NCI-H1092 treated with DMSO at 0.1 percent for 48 hours (cell line): ENCODE measurements around the gene LRRC25.

Experiments
- DNase-seq: peaks from one replicate; lab custom pipeline; 2025; lab: John Stamatoyannopoulos, UW

LRRC25 gene

DNA sequence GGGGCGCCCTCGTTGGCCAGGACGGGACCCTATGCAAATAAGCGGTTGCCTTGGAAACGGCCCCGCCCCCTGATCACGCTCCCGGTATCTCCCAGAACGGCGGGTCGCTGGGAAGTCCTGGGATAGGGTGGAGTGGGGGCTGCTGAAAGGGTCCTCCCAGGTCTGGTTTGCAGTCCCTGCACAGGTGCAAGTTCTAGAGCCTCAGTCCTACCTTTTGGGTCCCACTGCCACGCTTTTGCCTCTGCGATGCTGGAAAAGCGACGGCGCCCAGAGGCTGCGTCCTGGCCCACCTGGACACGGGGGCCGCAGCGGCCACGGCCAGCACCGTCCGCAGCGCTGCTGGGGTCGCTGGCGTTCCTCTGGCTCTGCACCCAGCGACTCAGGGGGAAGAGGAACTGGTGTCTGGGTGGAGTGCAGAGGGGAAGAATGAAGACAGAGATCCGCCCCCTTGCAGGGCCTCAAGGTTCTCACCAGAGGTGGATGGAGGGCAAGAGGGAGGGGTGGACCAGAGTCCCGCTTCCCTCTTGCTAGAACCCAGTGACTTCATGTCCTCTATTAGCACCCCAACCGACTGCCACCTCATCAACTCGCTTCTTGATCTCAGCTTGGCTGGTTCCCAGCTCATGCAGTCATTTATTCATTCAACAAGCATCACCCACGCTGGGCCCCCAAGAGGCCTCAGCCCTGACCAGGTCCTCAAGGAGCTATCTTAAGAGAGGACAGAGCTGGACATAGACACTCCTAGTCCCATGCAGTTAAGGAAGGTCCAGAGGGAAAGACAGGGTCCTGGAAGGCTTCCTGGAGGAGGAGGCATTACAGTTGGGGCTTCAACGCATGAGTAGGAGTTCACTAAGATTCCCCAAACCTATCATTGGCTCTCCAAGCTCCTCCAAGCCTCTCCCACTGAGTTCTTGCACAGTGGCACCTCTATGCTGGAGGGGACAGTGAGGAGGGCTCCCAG lies at the start of gene LRRC25:
Gene LRRC25, minus strand, starts transcription at position 381 of the 961 bp plus-strand sequence. CDS start 659 bp downstream, outside the sequence.
- DNase-seq: no peak

DNA sequence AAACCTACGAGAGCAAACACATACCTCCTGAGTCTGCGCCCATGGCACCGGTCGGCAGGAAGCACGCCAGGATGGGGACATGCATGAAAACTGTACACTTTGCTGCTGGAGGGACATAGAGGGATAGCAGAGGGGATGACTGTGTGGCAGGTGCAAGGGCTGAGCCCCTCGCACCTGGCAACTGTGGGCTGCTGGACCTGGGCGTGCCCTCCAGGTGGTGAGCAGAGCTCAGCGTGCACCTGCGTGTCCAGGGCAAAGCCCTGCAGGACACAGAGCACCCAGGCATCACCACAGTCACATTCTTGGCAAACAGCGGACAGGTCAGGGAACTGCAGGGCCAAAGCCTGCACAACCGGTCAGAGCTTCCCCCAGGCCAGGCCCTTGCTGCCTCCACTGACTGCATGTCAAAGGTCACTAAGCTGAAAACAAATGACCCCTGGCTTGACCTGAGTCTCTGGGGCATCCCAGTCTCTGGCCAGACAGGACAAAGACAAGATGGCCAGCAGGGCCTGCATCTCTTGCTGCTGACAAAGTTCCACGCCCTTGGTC lies 49.5 kb upstream of the LRRC25 start:
- DNase-seq: no peak

DNA sequence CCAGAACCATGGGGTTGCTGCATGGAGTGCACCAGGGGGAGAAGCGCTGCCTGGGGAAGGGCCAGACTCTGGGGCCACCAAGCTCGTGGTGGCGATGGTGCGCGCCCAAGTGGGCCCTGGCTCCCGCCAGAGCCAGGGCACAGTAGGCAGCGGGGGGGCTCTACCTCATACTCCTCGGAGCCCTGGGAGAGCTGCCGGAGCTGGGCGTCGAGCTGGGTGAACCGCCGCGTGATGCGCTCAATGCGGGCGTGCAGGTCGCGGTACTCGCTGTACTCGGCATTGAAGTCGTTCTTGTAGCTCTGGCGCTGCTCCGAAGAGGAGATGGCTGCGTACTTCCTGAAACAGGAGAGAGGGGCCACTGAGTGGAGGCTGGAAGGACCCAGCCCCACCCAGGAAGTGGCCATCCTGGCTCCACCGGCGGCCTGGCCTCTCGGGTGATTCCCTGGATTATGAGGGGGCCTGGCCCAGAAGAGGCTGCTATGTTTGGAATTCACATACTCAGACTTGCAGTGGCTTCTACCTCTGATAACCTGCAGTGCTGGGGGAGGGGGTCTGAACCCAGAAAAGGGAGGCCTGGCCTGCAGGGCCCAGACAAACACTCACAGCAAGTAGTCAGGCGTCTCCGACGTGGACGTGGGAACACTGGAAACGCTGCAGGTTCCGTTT lies 48.9 kb upstream of the LRRC25 start:
- no peak for DNase-seq

DNA sequence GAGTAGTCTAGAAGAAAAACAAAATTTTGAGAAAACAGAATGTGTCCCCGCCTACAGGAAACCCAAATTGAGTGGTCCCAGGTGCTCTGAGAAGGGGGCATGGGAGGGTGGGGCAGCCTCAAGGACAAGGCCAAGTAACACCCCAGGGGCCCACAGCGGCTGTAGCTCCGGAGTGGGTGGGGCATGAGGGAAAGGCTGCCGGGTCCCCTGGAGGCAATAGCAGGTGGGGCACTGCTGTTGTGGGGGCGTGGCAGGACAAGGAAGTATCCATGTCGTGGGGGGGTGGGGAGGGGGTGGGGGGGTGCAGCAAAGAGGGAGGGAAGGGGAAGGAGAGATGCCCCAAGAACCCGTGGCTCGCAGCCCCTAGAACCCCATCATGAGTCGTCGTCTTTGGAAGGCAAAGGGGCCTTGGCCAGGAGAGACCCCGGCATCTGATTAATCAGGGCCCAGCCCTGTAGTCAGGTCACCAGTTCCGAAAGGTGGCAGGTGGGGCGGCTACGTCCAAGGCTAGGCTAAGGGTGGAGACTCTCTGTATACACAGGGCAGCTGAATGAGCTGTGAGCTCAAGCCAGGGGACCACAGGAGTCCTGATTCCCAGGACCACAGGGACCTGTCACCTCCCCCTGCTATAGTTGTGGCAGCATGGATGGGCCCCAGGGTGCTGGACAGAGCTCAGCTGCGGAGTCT lies 48.0 kb upstream of the LRRC25 start:
- no peak for DNase-seq

DNA sequence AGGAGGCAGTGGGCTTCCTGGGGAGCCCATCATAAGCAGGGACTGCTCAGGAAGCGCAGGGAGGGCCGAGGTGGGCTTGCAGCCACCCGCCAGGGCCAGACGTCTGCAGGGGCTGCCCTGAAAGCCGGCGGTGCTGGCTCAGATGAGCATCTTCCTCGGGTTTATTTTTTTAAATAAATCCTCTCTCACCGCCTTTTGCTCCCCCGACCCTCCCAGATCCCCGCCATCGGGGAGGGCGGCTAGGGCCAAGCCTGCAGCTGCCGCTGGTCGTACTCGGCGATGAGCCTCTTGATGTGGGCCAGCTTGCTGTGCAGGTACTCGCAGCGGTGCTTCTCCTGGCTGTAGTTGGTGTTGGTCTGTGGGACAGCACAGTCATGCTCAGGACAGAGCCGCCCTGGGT lies 47.1 kb upstream of the LRRC25 start:
- no peak for DNase-seq

DNA sequence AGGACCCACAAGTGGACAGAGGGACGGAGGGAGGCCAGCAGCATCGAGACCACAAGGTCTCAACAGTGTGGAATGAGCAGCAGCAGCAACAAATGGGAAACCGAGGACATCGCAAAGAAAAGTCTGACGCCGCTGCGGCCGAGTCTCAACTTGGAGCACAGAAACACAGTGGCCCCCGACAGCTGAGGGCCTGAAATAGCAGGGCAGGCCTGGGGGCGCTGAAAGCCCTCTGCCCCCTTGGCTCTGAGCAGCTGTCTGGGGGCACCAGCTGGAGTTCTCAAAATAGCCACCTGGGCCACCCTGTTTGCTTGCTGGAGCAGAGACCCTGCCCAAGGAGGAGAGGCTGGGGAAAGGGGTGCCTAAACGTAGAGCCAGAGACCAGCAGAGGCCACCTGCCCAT lies 46.4 kb upstream of the LRRC25 start:
- DNase-seq: no peak

DNA sequence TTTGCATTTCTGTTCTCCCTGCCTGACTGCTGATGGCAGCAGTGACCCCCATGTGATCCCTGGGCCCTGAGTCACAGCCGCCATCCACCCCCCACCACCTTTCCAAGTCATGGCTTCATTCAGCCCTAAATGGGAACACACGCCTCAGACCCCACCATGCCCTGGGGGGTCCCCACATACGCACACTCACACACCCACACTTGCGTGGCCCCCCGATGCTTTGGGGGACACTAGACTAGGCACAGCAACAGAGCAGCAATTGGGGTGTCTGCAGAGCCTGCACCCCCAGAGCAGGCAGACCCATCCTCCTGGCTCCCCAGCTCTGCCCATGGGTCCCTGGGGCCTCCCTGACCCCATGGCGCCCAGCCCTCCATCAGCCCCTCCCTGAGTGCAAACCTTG lies 46.0 kb upstream of the LRRC25 start:
- DNase-seq: no peak

DNA sequence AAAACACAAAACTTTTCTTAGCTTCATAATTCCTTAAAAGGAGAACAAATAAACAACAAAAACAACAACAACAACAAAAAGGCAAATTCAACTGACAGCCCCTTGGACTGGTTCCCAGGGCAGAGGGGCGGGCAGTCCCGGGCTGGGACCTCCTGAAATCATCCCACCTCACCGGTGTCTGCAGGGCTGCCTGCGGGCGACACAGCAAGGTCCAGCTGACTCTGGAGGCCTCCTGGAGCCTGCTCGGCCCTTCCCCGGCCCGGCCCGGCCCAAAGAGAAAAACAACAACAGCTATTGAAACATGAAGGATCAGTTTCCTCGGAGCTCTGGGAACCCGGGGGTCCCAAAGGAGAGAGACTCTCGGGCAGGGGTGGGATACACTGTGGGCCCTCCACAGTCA lies 45.5 kb upstream of the LRRC25 start:
- no peak for DNase-seq

DNA sequence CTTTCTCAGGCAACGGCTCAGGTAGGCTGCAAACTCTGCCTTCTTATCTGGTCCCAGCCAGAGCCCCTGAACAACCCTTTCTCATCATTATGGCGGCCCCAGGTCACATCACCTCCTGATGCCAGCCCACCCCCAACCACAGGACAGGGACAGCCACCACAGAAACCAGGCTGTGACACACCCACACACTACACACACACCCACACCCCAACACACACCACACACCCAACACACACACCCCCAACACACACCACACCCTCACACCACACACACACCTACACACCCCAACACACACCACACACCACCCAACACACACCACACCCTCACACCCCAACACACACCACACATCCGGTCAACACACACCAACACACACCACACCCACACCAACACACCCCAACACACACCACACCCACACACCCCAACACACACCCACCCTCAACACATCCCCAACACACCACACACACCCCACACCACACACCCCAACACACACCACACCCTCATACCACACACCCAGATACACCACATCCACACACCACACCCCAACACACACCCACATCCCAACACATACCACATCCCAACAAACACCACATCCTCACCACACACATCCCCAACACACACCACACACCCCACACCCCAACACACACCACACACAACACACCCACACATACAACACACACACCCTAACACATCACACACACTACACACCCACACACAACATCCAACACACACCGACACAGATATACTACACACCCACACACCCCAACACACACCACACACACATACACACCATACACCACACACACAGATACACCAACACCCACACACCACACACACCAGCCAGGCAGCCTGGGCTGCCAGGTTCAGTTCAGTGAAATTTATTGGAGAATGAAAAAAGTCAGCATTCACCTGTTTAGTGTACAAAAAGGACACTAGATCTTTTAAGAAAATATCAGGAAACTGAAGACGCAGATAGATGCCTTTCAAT lies 44.7 kb upstream of the LRRC25 start:
- DNase-seq: no peak

DNA sequence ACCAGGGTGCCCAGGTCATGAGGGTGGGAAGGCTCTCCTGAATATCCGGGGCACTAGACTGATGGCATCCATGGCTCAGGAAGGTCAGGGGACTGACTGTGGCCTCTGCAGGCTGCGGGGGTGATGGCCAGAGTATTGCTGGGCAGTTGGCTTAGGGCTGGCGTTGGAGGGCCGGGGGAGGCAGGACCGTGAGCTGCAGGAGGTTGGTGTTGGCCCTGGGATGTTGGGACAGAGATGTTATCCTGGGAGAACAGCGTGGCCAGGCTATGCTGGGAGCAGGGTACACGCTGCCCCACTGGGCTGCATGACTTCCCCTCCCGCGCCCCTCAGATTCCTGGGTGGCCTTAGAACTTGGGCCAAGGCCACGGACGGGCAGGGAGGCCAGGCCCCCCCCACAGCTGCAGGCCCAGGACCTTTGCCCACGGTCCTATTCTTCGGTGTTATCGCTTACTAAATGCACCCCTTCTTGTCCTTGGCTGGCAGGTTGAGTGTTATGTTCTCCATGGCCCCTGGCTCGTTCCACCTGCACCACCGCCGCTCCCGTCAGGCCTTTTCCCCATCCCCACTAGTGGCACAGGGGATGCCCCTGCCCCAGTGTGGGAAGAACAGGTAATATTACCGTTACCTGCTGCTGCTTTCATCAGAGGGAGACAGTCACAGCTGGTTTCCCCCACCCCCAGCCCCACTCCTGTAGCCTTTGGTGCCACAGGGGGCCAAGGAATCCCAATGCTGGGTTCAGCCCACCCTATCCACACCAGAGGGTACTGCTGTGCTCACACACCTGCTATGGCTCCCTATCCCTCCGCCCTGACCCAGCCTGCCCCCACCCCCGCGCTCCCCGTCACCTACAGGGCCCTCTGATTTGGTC lies 43.7 kb upstream of the LRRC25 start:
- no peak for DNase-seq

DNA sequence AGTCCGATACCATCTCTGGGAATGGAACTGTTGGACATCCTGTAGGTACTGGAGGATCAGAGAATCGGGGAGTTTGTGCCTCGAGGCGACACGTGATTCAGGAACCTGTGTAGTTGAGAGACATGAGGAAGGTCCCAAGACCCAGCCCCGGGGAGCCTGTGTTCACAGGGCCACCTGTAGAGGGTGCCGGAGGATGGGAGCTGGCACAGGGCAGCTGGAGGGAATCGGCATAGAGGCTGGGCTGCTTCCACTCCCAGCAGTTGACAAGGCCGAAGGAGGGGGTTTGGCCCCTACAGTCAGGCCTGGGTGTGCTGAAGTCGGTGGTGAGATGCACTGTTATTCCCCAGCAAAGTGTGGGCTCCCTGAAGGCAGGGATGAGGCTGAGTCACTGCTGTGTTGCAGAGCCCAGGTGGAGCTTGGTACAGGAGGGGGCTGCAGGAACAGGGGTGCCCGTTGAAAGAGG lies 43.0 kb upstream of the LRRC25 start:
- no peak for DNase-seq

DNA sequence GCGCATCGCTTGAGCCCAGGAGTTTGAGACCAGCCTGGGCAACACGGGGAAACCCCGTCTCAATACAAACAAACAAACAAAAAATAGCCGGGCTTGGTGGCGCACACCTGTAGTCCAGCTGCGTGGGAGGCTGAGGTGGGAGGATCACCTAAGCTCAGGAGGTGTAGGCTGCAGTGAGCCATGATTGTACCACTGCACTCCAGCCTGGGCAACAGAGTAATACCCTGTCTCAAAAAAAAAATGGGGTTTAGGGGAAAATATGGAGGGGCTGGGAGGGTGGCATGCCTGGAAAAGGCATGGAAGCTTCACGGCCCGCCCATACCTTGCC lies 42.5 kb upstream of the LRRC25 start:
- no peak for DNase-seq

DNA sequence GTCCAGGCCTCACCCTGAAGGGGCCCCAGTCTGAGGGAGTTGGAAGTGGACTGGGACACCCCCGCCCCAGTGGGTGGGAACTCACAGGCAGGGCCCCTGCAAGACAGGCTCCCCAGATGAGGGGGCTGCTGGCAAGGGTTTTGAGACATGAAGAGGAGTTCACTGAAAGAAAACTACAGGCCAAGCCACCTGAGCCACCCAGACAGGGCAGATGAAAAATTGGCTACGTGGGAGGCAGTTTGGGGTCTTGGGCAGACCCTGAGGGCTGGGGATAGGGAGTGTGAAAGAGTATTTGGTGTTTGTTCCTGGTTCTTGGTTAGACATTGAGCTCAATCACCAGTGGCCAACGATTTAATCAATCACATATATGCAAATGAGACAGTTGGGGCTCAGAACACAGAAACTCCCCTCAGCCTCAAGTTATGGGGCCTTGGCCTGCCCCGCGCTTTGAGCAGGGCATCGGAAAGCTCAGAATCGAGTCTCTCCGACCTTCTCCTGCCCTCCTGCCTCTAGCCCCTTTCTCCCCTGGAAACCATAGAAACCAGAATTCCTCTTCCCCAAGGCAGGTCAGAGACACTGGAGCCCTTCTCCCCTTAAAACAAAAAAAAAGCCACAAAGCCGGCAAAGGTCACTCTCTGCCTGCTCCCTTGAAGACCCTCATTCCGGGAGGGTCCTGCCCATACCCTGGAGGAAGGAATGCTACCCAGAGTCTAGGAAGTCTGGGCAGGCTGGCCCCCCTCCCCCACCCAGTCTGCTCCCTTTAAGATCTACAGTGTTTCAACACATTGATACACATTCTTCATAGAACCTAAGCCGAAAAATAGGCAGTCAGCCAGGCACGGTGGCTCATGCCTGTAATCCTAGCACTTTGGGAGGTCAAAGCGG lies 41.8 kb upstream of the LRRC25 start:
- no peak for DNase-seq

DNA sequence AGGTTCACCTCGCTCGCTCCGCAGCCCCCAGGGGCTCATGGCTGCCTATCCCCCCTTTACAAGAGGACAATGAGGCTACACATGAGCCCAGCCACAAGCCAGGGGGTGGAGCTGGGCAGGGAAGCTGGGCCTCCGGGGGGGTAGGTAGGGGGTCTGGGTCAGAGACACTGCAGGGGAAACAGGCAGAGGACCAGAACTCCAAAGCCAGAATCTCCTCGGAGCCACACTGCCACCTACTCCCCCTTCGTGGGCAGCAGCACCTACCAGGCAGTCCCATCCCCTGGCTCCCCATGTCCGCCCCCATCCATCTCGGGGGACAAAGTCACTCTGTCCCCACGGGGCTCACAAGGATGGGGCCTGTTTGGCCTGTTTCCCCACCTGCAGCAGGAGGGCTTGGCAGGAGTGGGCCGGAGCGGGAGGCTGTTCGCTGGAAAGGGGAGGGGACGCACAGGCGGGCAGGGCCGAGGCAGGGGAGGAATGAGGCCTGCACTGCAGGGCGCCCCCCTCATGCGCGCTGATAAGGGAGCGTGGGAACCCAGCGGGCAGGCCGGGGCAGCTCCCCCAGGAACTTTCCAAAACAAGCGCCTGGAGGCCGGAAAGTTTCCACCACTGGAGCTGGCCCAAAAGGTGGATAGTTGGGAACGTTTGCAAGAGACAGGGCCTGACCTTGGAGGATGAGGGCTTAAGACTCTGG lies 41.1 kb upstream of the LRRC25 start:
- DNase-seq: no peak

DNA sequence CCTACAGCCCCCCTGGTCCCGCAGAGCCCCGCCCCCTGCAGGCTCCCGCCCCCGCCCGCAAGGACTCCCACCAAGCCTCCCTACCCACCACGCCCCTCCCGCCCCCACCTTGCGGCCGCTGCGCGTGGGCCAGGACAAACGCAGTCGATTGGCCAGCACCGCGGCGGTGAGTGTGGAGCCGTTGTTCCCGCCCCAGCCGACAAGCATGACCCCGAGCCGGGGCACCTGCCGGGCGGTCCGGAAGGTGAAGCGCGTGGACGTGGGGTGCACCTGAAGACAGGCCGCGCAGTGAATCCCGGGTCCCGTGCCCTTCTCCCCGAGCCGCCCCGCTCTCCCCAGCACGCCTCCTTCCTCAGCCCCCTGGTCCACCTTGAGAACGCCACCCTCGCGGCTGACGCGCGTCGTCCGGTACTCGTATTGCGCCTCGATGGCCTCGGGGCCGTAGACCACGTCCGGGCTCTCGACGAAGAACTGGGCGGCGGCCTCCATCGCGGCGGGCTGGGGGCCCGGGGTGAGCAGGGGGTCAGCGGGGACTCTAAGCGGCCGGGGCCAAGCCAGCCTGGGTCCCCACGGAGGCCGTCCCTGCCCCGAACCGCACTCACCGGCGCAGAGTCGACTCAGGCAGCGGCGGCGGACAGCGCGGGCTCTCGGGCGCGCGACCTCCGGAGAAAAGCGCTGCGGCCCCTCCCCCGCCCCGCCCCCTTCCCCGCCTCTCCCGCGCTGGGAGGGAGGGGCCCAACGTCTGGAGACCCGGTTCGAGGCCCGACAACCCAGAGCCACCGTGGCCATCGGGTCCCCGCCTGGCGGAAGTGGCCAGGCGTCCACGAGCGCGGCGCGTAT lies 40.3 kb upstream of the LRRC25 start, which contains the start of gene ISYNA1:
Gene ISYNA1, minus strand, starts transcription at position 643 of the 840 bp plus-strand sequence. Its CDS starts 154 bp downstream, at position 489.
- DNase-seq: peak; percentile 51

DNA sequence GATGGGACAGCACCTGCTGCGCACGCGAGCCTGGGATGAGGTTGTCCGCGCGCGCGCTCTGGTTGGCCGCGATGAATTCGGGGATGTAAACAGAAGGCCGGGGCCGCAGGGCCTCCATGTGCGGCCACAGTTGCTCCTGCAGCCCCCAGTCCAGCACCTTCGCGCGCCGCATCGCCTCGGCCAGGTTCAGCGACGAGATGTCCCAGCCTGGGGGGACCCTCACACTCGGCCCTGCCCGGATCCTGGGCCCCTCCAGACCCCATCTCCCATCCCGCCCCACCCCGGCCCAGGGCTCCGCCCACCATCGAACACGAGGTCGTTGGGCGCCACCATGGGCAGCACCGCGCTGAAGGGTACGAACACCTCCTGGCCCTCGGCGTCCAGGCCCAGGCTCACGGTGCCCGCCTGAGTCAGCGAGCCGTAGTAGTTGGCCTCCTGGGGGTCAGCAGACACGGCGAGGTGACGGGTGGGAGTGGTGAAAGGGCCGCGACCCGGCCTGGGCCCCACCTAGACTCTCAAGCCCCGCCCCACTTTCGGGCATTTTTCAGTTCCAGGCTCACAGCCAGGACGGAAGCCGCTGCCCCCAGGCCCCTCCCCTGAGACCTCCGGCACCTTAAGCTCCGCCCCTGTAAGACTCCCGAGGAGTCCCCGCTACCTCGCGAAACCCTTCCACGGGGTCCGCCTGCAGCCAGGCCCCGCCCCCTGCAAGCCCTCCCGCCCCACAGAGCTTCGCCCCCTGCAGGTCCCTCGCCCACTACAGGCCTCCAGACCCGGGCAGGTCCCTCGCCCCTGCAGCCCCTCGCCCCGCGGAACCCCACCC lies 39.5 kb upstream of the LRRC25 start:
- DNase-seq: peak; percentile 69
